Measurements from ENCODE around the gene NAXD.
"Not testable (repeated sequence)": the region's sequence is repeated elsewhere in the genome, so short reads cannot be mapped to it uniquely, and the experiment has no call there.

Gene NAXD

GRCh38 chr13:110629735-110630134, 14.4 kb downstream of the NAXD start:
- DNase-seq: peak; percentile 3

GRCh38 chr13:110630566-110631119, 15.3 kb downstream of the NAXD start:
- DNase-seq: no peak

- not testable (repeated sequence) for DNase-seq
These were observed 16.9 kb downstream of the NAXD start for GRCh38 chr13:110632255-110632654.

GRCh38 chr13:110633776-110634175, 18.4 kb downstream of the NAXD start:
- no peak for DNase-seq

GRCh38 chr13:110634558-110634957, 19.2 kb downstream of the NAXD start:
- DNase-seq: no peak

- no peak for DNase-seq
These were observed 20.2 kb downstream of the NAXD start for GRCh38 chr13:110635405-110636002.

- no peak for DNase-seq
These were observed 20.7 kb downstream of the NAXD start for GRCh38 chr13:110636053-110636475.

- DNase-seq: no peak
These were observed 21.4 kb downstream of the NAXD start for GRCh38 chr13:110636701-110637201.

- DNase-seq: no peak
These were observed 21.9 kb downstream of the NAXD start for GRCh38 chr13:110637275-110637674.

- no peak for DNase-seq
These were observed 22.4 kb downstream of the NAXD start for GRCh38 chr13:110637747-110638146.

- no peak for DNase-seq
These were observed 22.9 kb downstream of the NAXD start for GRCh38 chr13:110638257-110638656.

GRCh38 chr13:110638814-110639806, 23.8 kb downstream of the NAXD start:
- DNase-seq: no peak

GRCh38 chr13:110639935-110640334, 24.6 kb downstream of the NAXD start:
- no peak for DNase-seq

GRCh38 chr13:110640591-110641029, 25.3 kb downstream of the NAXD start:
- DNase-seq: no peak

- no peak for DNase-seq
These were observed 26.0 kb downstream of the NAXD start for GRCh38 chr13:110641055-110642015.

- no peak for DNase-seq
These were observed 27.1 kb downstream of the NAXD start for GRCh38 chr13:110642291-110642981.

GRCh38 chr13:110643324-110643723, 28.0 kb downstream of the NAXD start:
- no peak for DNase-seq

- no peak for DNase-seq
These were observed 28.6 kb downstream of the NAXD start for GRCh38 chr13:110643768-110644421.

GRCh38 chr13:110644892-110645521, 29.7 kb downstream of the NAXD start:
- DNase-seq: peak; percentile 59

GRCh38 chr13:110645750-110646149, 30.4 kb downstream of the NAXD start:
- no peak for DNase-seq

Data from inflammatory macrophage treated with lipopolysaccharide for 4 hours (primary cell).